Progenitor cell of endocrine pancreas (in vitro differentiated cells): Measurements from ENCODE around the gene TBX4. TPM values are rescaled to one million over a fixed set of nuclear protein-coding genes. Genes with fewer than 3 reads are reported as not detected.

Source experiments
- DNase-seq: peaks from one replicate; pipeline ENCODE4 v3.0.0; 2021; ENCODE audit warnings: low spot score; ENCODE audit not compliant: unreplicated experiment
- H3K27ac Mint-ChIP-seq: 2 replicates; pipeline ENCODE4 v1.8.0; 2021; ENCODE audit warnings: mild to moderate bottlenecking, moderate library complexity, mixed read lengths
- H3K27me3 Mint-ChIP-seq: 2 replicates; pipeline ENCODE4 v1.8.0; 2021; ENCODE audit warnings: mixed read lengths
- H3K36me3 Mint-ChIP-seq: 2 replicates; pipeline ENCODE4 v1.8.0; 2022; ENCODE audit warnings: mixed read lengths; ENCODE audit not compliant: insufficient read depth
- H3K4me1 Mint-ChIP-seq: 2 replicates; pipeline ENCODE4 v1.8.0; 2021; ENCODE audit warnings: low read depth, mixed read lengths
- H3K4me3 Mint-ChIP-seq: 2 replicates; pipeline ENCODE4 v1.8.0; 2021; ENCODE audit warnings: low read depth, mild to moderate bottlenecking, moderate library complexity, mixed read lengths
- H3K9me3 Mint-ChIP-seq: 2 replicates; pipeline ENCODE4 v1.8.0; 2021; ENCODE audit warnings: low read depth, mixed read lengths
- long read RNA-seq: library from polyadenylated mRNA; unstranded; transcript quantifications from one replicate; pipeline ENCODE4 v2.0.0, GENCODE V29; 2020
- total RNA-seq: library from RNA; stranded (reverse); gene quantifications from 2 replicates; pipeline ENCODE4 v1.2.1, GENCODE V29; 2021
- TF ChIP-seq, protein P1 (sequence below): fragments of 200-600 bp; sonication (generic); IDR thresholded peaks from one replicate; pipeline ENCODE4 v1.5.0; 2021; ENCODE audit warnings: antibody characterized with exemption, mild to moderate bottlenecking; ENCODE audit not compliant: unreplicated experiment

TBX4 gene
- not detected in 2 replicates for total RNA-seq
- long read RNA-seq, result 0 reads

DNA sequence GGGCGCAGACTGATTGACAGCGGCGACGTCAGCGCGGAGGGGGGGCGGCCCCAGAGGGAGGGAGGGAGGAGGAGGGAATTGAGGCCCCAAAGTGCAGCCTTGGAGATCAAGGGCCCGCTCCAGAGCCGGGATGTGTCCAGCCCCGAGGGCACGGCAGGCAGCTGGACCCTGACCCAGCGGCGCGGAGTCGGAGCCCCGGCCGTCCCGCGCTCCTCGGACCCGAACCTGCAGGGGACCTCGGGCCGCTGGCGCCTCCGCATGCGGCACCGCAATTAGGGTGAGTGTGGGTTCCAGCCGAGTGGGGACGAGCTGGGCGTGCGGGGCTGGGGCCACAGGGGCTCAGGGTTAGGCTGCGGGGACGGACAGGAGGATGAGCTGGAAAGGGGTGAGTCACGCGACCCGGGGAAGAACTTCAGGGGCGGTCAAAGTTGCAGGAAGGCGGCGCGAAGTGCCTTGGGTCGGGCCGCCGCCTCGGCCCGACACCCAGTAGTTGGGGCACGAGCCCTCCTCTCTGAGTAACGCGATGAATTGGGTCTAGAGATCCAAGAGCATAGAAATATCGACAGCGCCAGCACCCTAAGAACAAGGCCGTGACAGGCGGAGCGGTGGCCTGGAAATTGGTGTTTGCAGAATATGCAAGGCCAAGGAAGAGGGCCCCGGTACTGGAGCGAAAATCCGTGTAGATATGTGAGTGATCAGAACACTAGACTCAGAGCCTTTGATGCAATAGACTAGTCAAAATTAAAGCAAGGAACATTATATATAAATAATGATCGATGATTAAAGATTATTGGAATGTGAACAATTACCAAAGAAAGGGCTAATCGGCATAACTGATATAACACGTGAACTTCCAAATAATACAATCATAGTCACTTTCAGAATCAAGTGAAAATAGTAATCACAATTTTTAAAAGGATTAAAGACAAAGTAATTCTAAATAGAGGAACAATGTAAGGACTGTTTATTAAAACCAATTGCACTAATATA, at the start of gene TBX4:
Gene TBX4 (plus strand): TSS at position 122 of the 990 bp plus-strand sequence. CDS start 4,069 bp downstream, outside the sequence.
- H3K36me3 Mint-ChIP-seq, result no peaks in the 10 kb centered on the region
- H3K27ac Mint-ChIP-seq, result peak within 1 kb of the TSS; percentile 56
- peaks cover 78% of the 10 kb centered on the region for H3K27me3 Mint-ChIP-seq
- H3K4me3 Mint-ChIP-seq, result peak within 1 kb of the TSS; percentile 29
- H3K4me1 Mint-ChIP-seq, result peaks cover 15% of the 10 kb centered on the region
- DNase-seq, result no peak
- TF ChIP-seq, protein P1, sequence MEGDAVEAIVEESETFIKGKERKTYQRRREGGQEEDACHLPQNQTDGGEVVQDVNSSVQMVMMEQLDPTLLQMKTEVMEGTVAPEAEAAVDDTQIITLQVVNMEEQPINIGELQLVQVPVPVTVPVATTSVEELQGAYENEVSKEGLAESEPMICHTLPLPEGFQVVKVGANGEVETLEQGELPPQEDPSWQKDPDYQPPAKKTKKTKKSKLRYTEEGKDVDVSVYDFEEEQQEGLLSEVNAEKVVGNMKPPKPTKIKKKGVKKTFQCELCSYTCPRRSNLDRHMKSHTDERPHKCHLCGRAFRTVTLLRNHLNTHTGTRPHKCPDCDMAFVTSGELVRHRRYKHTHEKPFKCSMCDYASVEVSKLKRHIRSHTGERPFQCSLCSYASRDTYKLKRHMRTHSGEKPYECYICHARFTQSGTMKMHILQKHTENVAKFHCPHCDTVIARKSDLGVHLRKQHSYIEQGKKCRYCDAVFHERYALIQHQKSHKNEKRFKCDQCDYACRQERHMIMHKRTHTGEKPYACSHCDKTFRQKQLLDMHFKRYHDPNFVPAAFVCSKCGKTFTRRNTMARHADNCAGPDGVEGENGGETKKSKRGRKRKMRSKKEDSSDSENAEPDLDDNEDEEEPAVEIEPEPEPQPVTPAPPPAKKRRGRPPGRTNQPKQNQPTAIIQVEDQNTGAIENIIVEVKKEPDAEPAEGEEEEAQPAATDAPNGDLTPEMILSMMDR, result no peak
- no peaks in the 10 kb centered on the region for H3K9me3 Mint-ChIP-seq

DNA sequence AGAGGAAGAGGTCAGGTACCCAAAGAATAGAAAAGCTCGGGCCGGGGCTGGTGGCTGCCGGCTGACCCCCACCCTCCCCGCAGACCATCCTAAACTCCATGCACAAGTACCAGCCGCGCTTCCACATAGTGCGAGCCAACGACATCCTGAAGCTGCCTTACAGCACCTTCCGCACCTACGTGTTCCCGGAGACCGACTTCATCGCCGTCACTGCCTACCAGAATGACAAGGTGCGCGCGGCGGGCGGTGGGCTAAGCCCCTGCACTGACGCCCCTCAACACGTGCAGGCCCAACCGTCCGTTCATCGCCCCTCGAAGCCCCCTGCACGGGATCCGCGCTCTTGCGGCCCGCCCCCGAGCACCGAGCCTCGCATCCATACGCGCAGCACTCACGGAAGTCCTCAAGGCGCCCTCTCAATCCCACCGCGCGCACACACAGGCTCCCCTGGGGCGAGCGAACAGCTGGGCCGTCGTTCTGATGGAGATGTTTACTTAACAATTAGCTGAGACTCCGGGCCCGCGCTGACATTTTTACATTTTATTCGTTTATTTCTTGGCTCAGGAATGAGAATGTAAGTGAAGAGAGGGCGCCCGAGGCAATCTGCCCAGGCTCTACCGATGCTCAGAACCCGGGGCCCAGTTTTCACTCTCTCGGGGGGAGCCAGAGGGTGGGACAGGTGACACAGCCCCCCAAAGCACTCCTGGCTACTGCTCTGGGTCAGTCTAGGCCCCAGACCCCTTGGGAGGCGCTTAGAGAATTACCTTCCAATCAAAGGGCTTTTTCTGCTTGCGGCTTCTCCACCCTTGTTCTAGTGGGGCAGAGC, 49.0 kb upstream of the TBX4 start:
- Mint-ChIP-seq H3K27me3 (peaks cover 73% of the 10 kb centered on the region), H3K4me1 (peaks cover 7% of the 10 kb centered on the region), H3K9me3 (no peaks in the 10 kb centered on the region), H3K36me3 (no peaks in the 10 kb centered on the region), H3K27ac (no peak overlapping the region), H3K4me3 (peak overlapping the region; percentile 33)
- DNase-seq, result no peak
- TF ChIP-seq, protein P1, result no peak

DNA sequence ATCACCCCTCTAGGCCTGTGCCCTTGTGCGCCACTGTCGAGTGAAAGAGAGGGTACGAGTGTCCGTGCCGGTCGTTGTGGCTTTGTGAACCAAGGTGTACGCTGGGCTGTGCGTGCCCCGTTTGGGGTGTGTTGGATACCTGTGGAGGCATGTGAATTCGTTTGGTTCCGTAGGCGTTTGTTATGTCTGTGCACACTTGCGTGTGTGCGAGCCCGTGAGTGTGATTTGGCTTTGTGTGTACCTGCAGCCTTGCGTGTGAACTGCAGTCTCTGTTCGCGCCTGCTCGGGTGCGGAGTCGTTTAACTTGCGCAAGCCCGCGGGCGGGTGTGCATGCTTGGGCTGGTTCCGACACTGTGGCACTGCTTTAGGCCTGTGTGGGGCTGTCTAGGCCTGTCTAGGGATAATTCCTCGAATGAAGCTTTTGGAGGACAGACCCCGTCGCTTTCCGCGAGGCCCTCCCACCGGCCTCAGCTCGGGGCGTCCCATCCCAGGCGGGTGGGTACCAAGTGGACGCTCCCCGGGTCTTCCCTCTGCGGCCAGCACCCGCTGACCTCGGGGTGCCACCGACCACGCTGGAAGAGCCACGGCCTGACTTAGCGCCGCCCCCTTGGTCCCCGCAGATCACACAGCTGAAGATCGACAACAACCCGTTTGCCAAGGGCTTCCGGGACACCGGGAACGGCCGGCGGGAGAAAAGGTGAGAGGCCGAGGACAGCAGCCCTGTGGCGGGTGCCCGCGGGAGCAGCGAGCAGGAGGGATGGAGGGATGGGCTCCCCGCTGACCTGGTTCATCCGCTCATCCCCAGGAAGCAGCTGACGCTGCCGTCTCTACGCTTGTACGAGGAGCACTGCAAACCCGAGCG, 48.2 kb upstream of the TBX4 start:
- DNase-seq, result no peak
- Mint-ChIP-seq H3K36me3 (no peaks in the 10 kb centered on the region), H3K9me3 (no peaks in the 10 kb centered on the region), H3K4me1 (peaks cover 8% of the 10 kb centered on the region), H3K27ac (no peak overlapping the region), H3K4me3 (peak overlapping the region; percentile 33), H3K27me3 (peaks cover 75% of the 10 kb centered on the region)
- TF ChIP-seq, protein P1, result no peak

DNA sequence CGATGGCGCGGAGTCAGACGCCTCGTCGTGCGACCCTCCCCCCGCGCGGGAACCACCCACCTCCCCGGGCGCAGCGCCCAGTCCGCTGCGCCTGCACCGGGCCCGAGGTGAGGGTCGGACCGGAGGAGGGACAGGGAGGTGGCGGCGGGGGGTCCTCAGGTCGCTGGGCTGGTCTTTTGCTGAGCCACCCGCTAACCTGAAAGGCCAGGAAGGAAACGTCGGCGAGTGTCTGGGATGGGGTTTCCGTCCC, 47.6 kb upstream of the TBX4 start:
- Mint-ChIP-seq H3K4me3 (no peak overlapping the region), H3K4me1 (peaks cover 8% of the 10 kb centered on the region)
- DNase-seq, result no peak

More for the DNA sequence above, 47.6 kb upstream of the TBX4 start:
- peaks cover 73% of the 10 kb centered on the region for H3K27me3 Mint-ChIP-seq
- no peak overlapping the region for H3K27ac Mint-ChIP-seq
- no peaks in the 10 kb centered on the region for H3K36me3 Mint-ChIP-seq
- TF ChIP-seq, protein P1, result no peak
- no peaks in the 10 kb centered on the region for H3K9me3 Mint-ChIP-seq
